GM10248 (cell line): ENCODE measurements around the gene PTPRN2.
A peak's percentile ranks its signal among the peaks of the same experiment; 100 is the strongest.

Experiments used
- CTCF ChIA-PET: fragments of 300-600 bp; sonication (Branson Sonifier 250); formaldehyde crosslinking; extraction: SDS; loops from one replicate; lab custom pipeline; 2021; ENCODE audit warnings: antibody characterized with exemption; lab: Yijun Ruan, JAX
- POLR2A ChIA-PET: fragments of 350-650 bp; sonication (Branson Sonifier 250); formaldehyde crosslinking; extraction: SDS; loops from one replicate; lab custom pipeline; 2020; ENCODE audit warnings: antibody characterized with exemption; lab: Yijun Ruan, JAX
- DNase-seq: peaks from one replicate; pipeline ENCODE4 v3.0.0; 2012; ENCODE audit errors: extremely low spot score
- TF ChIP-seq, protein P1 (sequence below): IDR thresholded peaks from 2 replicates; pipeline ENCODE4 v1.5.1; 2012; ENCODE audit warnings: mild to moderate bottlenecking, low read depth; ENCODE audit errors: extremely low read depth, missing control alignments, control extremely low read depth

The PTPRN2 gene

DNA sequence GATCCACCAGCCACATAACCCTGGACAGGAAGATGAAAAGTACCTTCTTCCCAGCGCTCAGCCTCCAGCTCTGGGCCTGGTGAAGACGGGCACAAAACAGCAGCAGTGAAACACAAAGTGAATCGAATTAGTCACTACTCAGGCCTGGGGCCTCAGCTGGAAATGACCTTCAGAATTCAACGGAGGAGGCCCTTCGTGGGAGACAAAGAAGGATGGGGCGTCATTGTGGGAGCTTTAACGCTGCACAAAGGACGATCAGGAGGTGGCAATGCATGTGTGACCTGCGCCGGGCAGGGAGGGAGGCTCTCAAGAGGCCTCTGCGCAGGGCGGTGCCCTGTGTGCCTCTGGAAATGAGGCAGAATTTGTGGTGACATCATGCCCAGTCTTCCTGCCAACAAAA is 1089.0 kb downstream of the PTPRN2 start:
- no peak for DNase-seq
- ChIA-PET POLR2A (no interaction called here), CTCF (no interaction called here)
- TF ChIP-seq, protein P1, sequence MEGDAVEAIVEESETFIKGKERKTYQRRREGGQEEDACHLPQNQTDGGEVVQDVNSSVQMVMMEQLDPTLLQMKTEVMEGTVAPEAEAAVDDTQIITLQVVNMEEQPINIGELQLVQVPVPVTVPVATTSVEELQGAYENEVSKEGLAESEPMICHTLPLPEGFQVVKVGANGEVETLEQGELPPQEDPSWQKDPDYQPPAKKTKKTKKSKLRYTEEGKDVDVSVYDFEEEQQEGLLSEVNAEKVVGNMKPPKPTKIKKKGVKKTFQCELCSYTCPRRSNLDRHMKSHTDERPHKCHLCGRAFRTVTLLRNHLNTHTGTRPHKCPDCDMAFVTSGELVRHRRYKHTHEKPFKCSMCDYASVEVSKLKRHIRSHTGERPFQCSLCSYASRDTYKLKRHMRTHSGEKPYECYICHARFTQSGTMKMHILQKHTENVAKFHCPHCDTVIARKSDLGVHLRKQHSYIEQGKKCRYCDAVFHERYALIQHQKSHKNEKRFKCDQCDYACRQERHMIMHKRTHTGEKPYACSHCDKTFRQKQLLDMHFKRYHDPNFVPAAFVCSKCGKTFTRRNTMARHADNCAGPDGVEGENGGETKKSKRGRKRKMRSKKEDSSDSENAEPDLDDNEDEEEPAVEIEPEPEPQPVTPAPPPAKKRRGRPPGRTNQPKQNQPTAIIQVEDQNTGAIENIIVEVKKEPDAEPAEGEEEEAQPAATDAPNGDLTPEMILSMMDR = no peak

DNA sequence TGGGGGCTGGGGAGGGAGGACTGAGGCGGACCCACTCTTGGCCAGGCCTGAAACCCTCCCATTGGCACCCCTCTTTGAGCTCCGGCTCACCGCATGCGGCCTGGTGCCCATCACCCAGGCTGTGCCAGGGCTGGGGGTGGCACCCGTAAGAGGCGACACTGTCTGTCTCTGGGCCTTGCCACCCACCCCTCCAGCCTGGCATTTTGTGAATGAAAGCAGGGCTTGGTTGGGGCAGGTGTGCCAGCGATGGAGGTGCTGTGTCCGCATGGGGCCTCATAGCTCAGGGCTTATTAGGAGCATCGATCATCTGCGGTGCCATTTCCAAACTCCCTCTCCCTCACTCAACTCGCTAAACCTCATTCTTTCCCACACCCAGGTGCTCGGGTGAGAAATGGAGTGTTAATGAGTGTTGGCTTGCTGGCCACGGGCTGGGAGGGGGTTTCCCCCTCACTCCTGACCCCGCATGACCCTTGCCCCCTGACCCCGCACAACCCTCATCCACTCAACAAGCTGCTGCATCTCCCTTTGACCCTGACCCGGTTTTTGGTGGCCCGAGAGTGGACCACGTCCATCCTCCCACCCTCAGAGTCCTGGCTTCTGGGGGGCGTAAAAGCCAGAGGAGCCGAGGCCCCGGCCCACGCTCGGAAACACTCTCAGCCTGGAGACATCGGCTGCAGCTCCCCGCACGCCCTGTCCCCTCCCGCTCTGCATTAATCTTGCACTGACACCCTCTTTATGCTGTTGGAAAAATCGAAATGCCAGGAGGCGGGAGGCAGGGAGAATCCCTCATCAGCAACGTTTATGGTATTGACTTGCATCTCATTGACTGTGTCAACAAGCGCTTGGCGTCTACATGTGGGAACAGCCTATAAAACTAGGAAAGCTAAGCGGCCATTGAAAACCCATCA is 1089.6 kb downstream of the PTPRN2 start:
- ChIA-PET POLR2A (no interaction called here), CTCF (no interaction called here)
- no peak for DNase-seq
- TF ChIP-seq, protein P1 = no peak

DNA sequence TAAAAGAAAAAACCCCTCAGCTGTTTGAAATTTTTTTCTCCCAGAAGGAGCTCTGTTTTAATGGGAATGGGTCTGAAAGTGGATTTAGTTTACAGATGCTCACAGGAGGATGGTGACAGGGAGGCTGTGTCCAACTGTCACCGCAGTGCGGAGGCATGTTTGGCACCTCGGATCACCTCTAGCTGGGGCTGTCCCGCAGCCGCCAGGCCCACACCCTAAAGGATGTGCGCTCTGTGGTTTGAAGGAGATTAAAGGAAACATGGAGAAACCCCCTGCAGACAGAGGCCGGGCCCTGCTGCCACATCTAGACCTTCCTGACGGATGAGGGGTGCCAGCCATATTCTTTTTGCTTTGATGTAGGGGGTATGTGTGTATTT is 1090.3 kb downstream of the PTPRN2 start:
- ChIA-PET POLR2A (no interaction called here), CTCF (interaction anchor here (0.7 kb wide), 1 partner anchor 9 kb away, joined by 4 read pairs; no protein-coding TSS in a partner anchor)
- TF ChIP-seq, protein P1 = no peak
- DNase-seq = no peak

DNA sequence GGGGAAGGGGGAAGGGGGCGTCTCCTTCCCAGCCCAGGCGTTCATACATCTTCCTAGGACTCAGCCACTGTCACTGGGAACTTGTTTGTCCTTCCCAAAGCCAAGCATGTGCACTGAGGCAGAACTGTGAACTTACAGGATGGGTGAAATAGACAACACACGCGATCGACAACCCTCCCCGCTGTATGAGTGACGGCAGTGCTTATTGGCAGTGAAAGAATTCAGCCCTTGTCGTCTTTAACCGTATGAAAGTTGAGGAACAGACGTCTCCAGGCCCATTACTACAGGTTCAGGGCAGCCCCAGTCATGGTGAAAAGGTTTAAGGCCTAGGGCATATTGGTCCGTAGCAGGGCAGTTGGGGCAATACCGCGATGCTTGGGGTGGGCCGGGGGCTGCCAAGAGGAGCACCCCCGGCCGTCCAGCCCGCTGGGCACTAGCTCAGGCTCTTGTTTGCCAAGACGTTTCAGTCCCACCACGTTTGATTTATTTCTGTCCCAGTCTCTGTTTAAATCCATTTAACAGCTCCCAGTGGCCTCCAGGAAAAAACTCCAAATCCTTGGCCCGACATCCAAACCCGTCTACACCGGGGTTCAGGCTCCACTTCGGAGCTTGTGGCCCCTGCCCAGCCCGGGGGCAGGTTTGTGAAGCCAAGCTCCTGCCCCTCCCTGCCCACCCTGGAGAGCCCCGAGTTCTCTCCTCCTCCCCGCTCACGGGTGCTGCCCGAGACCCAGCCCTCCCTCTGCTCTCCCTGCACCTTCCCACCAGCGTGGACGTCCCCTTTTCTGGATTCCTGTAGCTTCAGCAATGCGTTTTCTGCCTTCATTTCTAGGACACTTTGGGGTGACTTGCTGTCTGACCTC is 1091.0 kb downstream of the PTPRN2 start:
- ChIA-PET POLR2A (no interaction called here), CTCF (interaction anchor here (0.7 kb wide), 1 partner anchor 10 kb away, joined by 4 read pairs; no protein-coding TSS in a partner anchor)
- DNase-seq = no peak
- TF ChIP-seq, protein P1 = no peak

DNA sequence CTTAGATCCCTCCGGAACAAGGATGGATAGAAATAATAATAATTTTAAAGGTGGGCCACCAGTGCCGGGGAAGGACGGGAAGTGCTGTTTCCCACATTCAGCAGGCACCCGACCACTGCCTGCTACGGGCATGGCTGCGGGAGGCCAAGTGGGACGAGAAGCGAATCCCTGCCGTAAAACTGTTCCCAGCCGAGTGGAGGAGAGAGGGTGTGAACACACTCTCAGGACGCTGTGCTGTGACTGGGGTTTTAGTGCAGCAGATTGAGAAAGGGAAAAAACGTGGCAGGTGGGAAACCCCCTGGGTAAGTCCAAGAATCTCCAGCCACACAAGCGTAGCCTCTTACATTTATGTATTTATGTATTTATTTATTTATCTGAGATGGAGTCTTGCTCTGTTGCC is 1092.0 kb downstream of the PTPRN2 start:
- POLR2A ChIA-PET = no interaction called here
- TF ChIP-seq, protein P1 = no peak
- DNase-seq = peak; percentile 75
- CTCF ChIA-PET = no interaction called here

DNA sequence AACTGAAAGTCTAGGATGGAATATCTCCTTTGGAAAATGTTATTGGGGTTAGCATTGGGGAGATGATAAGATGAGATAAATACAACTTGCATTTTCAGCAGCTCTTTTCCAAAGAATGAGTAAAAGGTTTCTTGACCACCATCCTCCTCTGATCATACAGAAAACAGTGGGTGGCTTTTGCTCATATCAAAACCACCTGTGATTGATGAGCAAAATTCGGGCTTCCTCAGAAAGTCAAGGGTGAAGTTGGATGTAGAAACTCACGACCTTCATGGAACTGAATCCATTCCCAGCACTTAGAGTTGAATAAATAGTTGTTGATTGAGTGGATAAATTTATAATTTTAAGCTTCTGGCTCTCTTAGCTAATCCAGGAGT is 1092.5 kb downstream of the PTPRN2 start:
- ChIA-PET CTCF (no interaction called here), POLR2A (interaction anchor here (0.6 kb wide), 1 partner anchor 1073 kb away, joined by 4 read pairs; no protein-coding TSS in a partner anchor)
- DNase-seq = no peak
- TF ChIP-seq, protein P1 = no peak
